Upper lobe of right lung (tissue), 1 donor: ENCODE data around the gene PXDN. TPM values are rescaled to one million over a fixed set of nuclear protein-coding genes. Genes with fewer than 3 reads are reported as not detected.
A peak's percentile ranks its signal among the peaks of the same experiment; 100 is the strongest.

Experiments
- ATAC-seq: fragments of 200-7000 bp; cut with Tn5 transposase; one replicate; pipeline ENCODE4 v1.9.1; 2020; ENCODE audit warnings: mild to moderate bottlenecking, moderate library complexity
- DNase-seq: peaks from one replicate; pipeline ENCODE4 v3.0.0-alpha.2; 2020
- H3K27ac ChIP-seq: fragments of 200-600 bp; one replicate; pipeline ENCODE4 v1.8.0; 2022
- H3K27me3 ChIP-seq: fragments of 200-600 bp; one replicate; pipeline ENCODE4 v1.8.0; 2022; ENCODE audit warnings: mild to moderate bottlenecking
- H3K36me3 ChIP-seq: fragments of 200-600 bp; one replicate; pipeline ENCODE4 v1.8.0; 2022
- H3K4me1 ChIP-seq: fragments of 200-600 bp; one replicate; pipeline ENCODE4 v1.8.0; 2022
- H3K4me3 ChIP-seq: fragments of 200-600 bp; one replicate; pipeline ENCODE4 v1.8.0; 2022; ENCODE audit warnings: mild to moderate bottlenecking
- H3K9me3 ChIP-seq: fragments of 200-600 bp; one replicate; pipeline ENCODE4 v1.8.0; 2022
- intact Hi-C: fragments of 100-400 bp; cut with DNase I; formaldehyde crosslinking; loops from one replicate; pipeline ENCODE4 v1.11.0; 2022
- total RNA-seq: library from RNA; stranded (reverse); fragmentation: NEBNext Ultra II Directional; extraction: Animal tissue kit (Norgen Biotek cat#: 25700); gene quantifications from one replicate; pipeline ENCODE4 v1.2.1, GENCODE V29; 2021
- TF ChIP-seq, protein P1 (sequence below): fragments of 200-600 bp; IDR thresholded peaks from one replicate; pipeline ENCODE4 v1.8.0; 2022; ENCODE audit warnings: antibody characterized with exemption
- donor health status: DM: no; HTN: yes; CAD: no; lungs with severe emphysema.

The PXDN gene
- total RNA-seq, 1 donor from 2014 or later = 58.4 TPM

DNA sequence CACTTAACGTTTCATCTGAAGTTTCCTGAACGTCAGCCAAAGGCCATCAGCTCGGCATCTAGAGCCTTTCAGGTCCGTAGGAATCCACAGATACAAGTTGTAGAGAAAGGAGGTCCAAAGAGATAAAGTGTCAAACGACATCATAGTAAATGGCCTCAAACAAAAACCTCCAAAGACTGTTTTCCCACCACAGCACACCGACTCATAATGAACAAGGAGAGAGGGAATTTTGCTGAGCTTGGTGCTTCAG, 150.3 kb downstream of the PXDN start:
- no peaks in the 10 kb centered on the region for H3K9me3 ChIP-seq
- no peak overlapping the region for H3K4me3 ChIP-seq
- peaks cover 18% of the 10 kb centered on the region for H3K4me1 ChIP-seq
- ATAC-seq (no peak), DNase-seq (no peak)
- H3K27ac ChIP-seq = no peak overlapping the region
- H3K27me3 ChIP-seq = no peaks in the 10 kb centered on the region
- intact Hi-C loops = no loop called here
- TF ChIP-seq, protein P1, sequence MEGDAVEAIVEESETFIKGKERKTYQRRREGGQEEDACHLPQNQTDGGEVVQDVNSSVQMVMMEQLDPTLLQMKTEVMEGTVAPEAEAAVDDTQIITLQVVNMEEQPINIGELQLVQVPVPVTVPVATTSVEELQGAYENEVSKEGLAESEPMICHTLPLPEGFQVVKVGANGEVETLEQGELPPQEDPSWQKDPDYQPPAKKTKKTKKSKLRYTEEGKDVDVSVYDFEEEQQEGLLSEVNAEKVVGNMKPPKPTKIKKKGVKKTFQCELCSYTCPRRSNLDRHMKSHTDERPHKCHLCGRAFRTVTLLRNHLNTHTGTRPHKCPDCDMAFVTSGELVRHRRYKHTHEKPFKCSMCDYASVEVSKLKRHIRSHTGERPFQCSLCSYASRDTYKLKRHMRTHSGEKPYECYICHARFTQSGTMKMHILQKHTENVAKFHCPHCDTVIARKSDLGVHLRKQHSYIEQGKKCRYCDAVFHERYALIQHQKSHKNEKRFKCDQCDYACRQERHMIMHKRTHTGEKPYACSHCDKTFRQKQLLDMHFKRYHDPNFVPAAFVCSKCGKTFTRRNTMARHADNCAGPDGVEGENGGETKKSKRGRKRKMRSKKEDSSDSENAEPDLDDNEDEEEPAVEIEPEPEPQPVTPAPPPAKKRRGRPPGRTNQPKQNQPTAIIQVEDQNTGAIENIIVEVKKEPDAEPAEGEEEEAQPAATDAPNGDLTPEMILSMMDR = no peak
- no peaks in the 10 kb centered on the region for H3K36me3 ChIP-seq

DNA sequence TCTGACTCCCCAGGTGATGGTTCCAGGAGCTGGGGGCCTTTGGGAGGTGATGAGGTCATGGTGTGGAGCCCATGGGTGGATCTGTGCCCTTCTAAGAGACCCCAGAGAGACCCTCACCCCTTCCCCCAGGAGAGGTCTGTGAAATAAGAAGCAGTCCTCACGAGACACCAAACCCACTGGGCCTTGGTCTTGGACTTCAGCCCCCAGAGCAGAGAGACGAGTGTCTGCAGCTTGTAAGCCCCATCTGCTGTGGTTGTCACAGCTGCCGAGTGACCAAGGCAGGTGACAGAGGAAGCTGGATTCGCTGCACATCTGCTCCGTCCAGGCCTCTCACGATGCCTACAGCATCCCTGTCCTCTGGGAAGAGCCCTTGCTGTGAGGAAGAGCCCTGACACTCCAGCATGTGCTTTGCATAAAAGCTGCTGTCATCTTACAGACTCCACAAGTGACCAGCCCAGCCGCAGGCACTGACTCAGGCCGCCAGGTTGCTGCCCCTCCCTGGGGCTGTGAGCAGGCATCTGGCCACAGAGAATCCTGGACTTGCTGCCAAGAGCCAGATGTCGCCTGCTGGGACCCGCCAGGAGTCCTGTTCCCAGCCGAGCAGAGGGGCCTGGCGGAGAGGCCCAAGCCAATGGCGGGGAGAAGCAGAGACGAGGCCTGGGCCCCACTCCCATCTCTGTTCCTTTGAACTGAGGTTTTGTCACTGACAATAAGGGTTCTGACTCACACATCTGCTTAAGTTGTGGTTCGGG, 150.8 kb downstream of the PXDN start:
- H3K4me1 ChIP-seq = peaks cover 18% of the 10 kb centered on the region
- DNase-seq (peak; percentile 62), ATAC-seq (peak; percentile 3)
- TF ChIP-seq, protein P1 = no peak
- H3K27me3 ChIP-seq = no peaks in the 10 kb centered on the region
- H3K36me3 ChIP-seq = no peaks in the 10 kb centered on the region
- intact Hi-C loops = no loop called here
- H3K9me3 ChIP-seq = no peaks in the 10 kb centered on the region
- no peak overlapping the region for H3K4me3 ChIP-seq
- no peak overlapping the region for H3K27ac ChIP-seq

DNA sequence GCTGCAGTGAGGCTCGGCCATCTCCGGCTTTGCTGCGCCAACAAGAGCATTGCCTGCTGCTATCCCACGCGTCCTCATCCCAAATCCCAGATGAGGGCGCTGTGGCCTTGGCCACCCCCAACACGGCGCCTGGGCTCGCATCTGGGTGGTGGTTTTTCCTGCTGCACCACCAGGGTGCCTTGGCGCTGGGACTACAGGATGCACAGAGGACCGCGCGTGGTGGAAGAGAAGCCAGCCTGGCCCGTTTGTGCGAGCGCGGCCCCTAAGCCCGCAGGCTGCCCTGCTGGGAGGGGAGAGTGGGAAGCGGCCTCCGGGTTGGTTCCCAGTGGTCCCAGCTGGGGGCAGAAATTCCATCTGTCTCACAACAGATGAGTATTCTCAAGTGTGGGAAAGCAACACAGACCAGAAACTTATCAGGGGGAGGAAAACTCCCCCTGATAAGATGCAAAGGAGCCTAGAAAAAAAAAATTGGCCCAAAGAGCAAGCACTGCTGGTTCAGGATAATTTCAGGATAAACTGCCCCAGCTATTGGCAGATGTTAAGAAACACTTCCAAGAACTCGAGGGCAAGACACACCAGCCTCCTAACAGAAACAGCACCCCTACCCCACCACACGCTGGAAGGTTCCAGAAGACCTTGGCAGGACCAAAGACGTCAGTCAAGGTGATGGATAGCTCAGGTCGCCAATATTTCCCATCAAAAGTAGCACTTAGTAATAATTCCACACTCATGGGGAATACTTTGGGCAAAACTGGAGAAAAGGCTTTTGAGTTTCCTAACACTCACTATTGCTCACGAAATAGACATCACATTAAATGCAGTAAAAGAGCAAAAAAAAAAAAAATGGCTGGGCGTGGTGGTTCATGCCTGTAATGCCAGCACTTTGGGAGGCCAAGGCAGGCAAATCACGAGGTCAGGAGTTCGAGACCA, 152.1 kb downstream of the PXDN start:
- no peak overlapping the region for H3K27ac ChIP-seq

DNA sequence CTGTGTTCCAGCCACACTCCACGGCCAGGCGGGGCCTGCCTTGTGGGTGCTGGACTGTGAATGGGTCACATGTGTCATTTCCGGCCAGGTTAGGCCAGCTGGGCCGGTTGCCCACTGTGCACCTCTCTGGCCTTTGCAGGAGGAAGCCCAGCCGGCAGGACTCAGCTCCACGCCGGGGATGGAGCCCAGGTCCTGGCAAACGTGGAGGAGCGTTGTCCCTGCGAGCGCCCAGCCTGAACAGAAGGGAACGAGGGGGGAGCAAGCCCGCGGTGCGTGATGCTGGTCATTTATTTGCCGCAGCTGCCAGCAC, 152.9 kb downstream of the PXDN start:
- H3K27ac ChIP-seq = no peak overlapping the region
- ATAC-seq (no peak), DNase-seq (peak; percentile 66)
- no peaks in the 10 kb centered on the region for H3K27me3 ChIP-seq
- TF ChIP-seq, protein P1 = no peak
- peaks cover 18% of the 10 kb centered on the region for H3K4me1 ChIP-seq
- H3K9me3 ChIP-seq = no peaks in the 10 kb centered on the region
- H3K4me3 ChIP-seq = no peak overlapping the region
- intact Hi-C loops = no loop called here
- no peaks in the 10 kb centered on the region for H3K36me3 ChIP-seq

More for the DNA sequence above, 152.1 kb downstream of the PXDN start:
- TF ChIP-seq, protein P1 = peak; percentile 77
- peak; percentile 81 for ATAC-seq
- H3K27me3 ChIP-seq = no peaks in the 10 kb centered on the region
- no peaks in the 10 kb centered on the region for H3K36me3 ChIP-seq
- H3K9me3 ChIP-seq = no peaks in the 10 kb centered on the region
- no peak overlapping the region for H3K4me3 ChIP-seq
- peak; percentile 85 for DNase-seq
- peaks cover 18% of the 10 kb centered on the region for H3K4me1 ChIP-seq
- intact Hi-C loops = no loop called here

DNA sequence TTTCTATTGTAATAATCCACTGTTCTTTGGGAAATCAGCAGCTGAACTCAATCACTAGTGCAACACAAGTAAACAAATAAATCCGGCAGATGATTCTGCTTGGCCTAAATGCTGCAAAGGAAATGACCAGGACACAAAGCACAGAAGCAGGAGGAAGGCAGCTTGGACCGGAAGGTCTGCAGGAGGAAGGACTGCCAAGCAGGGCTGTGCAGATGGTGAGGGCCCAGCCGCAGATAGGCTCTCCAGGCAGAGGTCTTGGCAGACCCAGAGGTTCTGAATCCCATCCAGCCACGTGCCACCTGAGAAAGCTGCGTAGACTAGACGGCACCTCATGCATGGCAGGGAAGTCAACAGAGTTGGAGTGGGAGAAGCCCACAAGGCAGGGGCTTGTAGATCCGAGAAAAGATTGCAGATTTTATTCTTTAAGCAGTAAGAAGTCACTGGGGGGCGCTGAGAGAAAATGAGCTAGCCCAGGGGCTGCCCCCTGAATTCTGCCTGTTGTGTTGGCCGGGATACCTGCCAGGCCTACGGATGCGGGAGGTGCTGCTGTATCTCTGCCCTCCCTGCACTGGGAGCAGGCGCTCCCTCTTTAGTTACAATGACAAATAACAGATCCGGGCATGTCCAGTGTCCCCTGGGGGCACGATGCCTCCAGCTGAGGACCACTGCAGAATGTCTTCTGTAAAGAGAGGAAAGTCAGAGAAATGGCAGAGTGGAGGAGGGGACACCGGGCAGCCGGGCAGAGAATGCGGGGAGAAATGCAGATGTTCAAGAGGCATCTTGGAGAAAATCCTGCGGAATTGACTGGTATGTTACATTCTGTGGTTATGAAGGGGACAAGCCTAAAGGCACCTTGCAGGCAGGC, 153.5 kb downstream of the PXDN start:
- H3K27ac ChIP-seq = no peak overlapping the region
- TF ChIP-seq, protein P1 = no peak
- no peaks in the 10 kb centered on the region for H3K36me3 ChIP-seq
- DNase-seq (peak; percentile 57), ATAC-seq (no peak)
- no peaks in the 10 kb centered on the region for H3K27me3 ChIP-seq
- intact Hi-C loops = no loop called here
- no peaks in the 10 kb centered on the region for H3K9me3 ChIP-seq
- H3K4me3 ChIP-seq = no peak overlapping the region
- H3K4me1 ChIP-seq = peaks cover 18% of the 10 kb centered on the region
